ENCODE data around the gene FHIT.

FHIT gene

GRCh38 chr3:60986552-60986951, 264.7 kb downstream of the FHIT start:
- DNase-seq = no peak

- DNase-seq = no peak
These were observed 267.3 kb downstream of the FHIT start for GRCh38 chr3:60983906-60984305.

- DNase-seq = no peak
These were observed 270.9 kb downstream of the FHIT start for GRCh38 chr3:60980342-60980692.

GRCh38 chr3:60979461-60980341, 271.6 kb downstream of the FHIT start:
- DNase-seq = no peak

GRCh38 chr3:60973321-60973720, 277.9 kb downstream of the FHIT start:
- no peak for DNase-seq

GRCh38 chr3:60972599-60972998, 278.7 kb downstream of the FHIT start:
- no peak for DNase-seq

GRCh38 chr3:60970850-60971249, 280.4 kb downstream of the FHIT start:
- no peak for DNase-seq

- DNase-seq = no peak
These were observed 284.1 kb downstream of the FHIT start for GRCh38 chr3:60967141-60967540.

GRCh38 chr3:60957541-60957940, 293.7 kb downstream of the FHIT start:
- no peak for DNase-seq

GRCh38 chr3:60956729-60957128, 294.5 kb downstream of the FHIT start:
- DNase-seq = no peak

- no peak for DNase-seq
These were observed 296.2 kb downstream of the FHIT start for GRCh38 chr3:60955034-60955433.

- no peak for DNase-seq
These were observed 297.2 kb downstream of the FHIT start for GRCh38 chr3:60954048-60954447.

GRCh38 chr3:60953351-60953750, 297.9 kb downstream of the FHIT start:
- no peak for DNase-seq

GRCh38 chr3:60952055-60952454, 299.2 kb downstream of the FHIT start:
- DNase-seq = no peak

- no peak for DNase-seq
These were observed 302.1 kb downstream of the FHIT start for GRCh38 chr3:60949146-60949545.

GRCh38 chr3:60948488-60948887, 302.8 kb downstream of the FHIT start:
- no peak for DNase-seq

GRCh38 chr3:60935709-60936108, 315.5 kb downstream of the FHIT start:
- DNase-seq = no peak

- DNase-seq = no peak
These were observed 317.4 kb downstream of the FHIT start for GRCh38 chr3:60933824-60934223.

GRCh38 chr3:60932643-60933042, 318.6 kb downstream of the FHIT start:
- no peak for DNase-seq

- DNase-seq = no peak
These were observed 319.1 kb downstream of the FHIT start for GRCh38 chr3:60932170-60932569.

- no peak for DNase-seq
These were observed 319.8 kb downstream of the FHIT start for GRCh38 chr3:60931452-60931851.

GRCh38 chr3:60920519-60920918, 330.7 kb downstream of the FHIT start:
- DNase-seq = no peak

GRCh38 chr3:60919296-60919695, 332.0 kb downstream of the FHIT start:
- no peak for DNase-seq

GRCh38 chr3:60917141-60917540, 334.1 kb downstream of the FHIT start:
- DNase-seq = no peak

GRCh38 chr3:60916546-60916945, 334.7 kb downstream of the FHIT start:
- DNase-seq = no peak

Data from activated CD8-positive, alpha-beta memory T cell treated with anti-CD3 and anti-CD28 coated beads, Interleukin-2, amount 50 U/mL, for 4 hours (primary cell).